NCI-H748 (cell line): Measurements from ENCODE around the gene TTC6.
"Not testable (repeated sequence)": the region's sequence is repeated elsewhere in the genome, so short reads cannot be mapped to it uniquely, and the experiment has no call there.

ENCODE experiments used
- DNase-seq: peaks from one replicate; lab custom pipeline; 2025; ENCODE audit not compliant: unreplicated experiment; lab: John Stamatoyannopoulos, UW

The TTC6 gene, protein sequence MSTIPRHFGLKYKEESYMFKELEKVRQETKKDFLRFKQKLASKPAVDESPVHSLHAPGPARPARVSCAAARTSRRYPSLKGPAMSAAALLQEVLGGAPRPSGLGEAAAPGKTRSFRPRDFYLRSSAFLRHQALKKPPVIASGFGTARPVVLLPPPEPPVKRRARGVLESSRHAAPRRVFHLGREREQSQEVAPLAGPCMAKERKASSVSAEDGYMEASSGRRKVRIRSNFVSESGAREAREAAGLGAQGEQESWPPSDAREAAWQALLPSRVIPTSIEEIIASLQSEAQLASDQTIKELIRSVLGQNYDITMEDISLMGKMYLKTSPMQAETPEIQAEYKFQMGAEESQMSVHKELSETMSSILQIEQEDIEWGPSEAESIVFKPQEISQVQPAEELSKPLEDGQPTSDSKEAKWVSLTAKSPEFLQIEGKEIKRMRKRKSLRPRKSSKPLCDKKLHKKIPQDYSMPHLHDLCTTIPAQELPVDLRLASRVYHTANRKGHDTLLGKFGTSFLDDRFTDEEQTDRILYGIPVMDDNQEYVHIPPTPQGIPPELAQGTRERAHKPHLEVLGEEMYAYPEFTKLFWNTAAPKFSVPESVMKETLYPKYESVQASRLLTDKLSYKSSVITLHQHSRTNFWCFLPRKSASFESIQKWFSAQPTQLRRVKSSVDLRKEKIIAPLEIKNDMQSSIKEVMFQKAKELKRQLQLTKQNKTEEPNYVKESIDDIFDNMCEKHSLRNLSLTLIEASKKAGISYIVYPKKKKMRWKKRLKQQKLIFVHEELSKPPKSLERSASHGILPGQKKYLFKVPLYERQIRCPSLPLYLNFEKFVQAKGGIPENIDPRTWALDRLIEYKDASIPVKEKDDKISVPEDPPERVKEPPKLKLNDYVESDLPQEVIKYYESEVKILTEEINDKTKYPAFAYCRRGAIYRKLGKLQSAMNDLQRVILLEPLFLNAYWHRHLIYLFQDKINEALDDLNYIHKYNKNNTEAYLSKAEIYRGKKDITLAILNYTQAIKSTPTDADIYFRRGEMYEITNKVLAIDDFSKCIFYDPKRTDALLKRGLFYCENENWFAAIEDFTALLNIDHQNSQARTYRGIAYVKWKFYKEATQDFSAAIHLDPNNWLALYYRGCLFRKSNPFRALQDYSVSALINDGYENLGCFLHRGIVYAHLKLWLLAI (N-terminal part only)

DNA sequence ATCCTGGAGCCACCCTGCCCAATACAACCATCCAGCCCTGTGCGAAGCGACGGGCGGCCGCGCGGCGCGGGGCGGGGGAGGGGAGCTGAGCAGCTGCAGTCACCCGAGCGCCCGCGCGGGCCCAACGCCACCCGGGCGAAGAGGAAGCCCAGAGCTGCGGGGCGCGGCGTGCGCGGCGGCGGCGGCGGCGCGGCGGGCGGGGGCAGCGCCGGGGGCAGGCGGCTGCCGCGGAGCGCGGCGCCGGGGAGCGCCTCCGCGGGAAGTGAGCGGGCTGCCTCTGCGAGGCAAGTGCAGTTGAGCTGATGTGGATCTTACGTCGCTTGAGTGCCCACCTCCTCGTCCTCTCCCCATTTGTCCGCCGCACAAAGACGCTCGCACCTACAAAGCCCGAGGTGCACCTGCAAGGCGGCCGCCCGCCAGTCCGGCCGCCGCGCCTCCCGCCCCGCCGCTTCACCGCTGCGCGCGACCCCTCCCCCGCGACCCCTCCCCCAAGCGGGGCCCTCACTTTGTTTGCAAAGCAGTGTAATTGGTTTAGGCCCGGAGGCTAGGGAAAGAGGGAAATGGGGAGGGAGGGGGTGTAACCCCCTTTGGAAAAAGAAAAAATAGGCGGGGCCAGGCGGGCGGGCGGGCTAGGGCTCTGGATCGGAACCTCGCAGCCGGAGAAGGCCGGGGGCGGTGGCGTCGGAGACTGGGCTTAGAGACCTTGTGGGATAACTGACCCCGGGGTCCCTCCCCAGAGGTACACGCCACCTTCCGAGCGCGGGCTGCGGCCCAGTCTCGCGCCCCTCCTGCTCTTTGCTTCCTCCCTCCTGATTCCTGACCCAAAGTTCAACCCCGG, at the start of gene TTC6, which contains the start of gene FOXA1:
Gene TTC6, plus strand, starts transcription at position 659 of the 838 bp plus-strand sequence. CDS start 26,436 bp downstream, outside the sequence.
Gene FOXA1, minus strand, starts transcription at position 279 of the 838 bp plus-strand sequence. Its CDS starts 277 bp downstream, at position 2.
- peak; percentile 98 for DNase-seq

GRCh38 chr14:37546621-37547447, 48.6 kb upstream of the TTC6 start:
- DNase-seq = peak; percentile 70

- no peak for DNase-seq
Measured at GRCh38 chr14:37550511-37550910, 44.9 kb upstream of the TTC6 start.

DNA sequence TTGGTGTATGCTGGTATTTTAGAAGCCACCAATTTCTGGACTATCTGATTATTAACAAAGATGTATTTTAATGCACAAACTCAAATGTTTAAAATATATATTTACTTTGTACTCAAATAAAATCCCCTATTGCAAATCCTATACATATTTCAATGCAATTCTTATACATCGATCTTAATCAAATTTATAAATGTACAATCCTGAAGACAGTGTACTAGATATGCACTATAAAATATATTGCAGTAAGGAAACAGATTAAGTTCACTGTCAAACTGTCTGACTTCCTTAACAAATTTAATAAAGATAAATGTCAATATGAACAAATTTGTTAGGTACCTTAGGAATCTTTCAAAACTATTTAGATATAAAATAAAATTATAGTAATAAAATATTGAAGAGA, 44.3 kb upstream of the TTC6 start:
- no peak for DNase-seq

GRCh38 chr14:37553935-37554550, 41.4 kb upstream of the TTC6 start:
- DNase-seq = no peak

- not testable (repeated sequence) for DNase-seq
Measured at GRCh38 chr14:37555596-37555995, 39.8 kb upstream of the TTC6 start.

- DNase-seq = no peak
Measured at GRCh38 chr14:37558740-37559139, 36.7 kb upstream of the TTC6 start.

- no peak for DNase-seq
Measured at GRCh38 chr14:37559386-37559785, 36.0 kb upstream of the TTC6 start.

GRCh38 chr14:37563189-37563588, 32.2 kb upstream of the TTC6 start:
- no peak for DNase-seq

- DNase-seq = peak; percentile 73
Measured at GRCh38 chr14:37565550-37565949, 29.9 kb upstream of the TTC6 start.

DNA sequence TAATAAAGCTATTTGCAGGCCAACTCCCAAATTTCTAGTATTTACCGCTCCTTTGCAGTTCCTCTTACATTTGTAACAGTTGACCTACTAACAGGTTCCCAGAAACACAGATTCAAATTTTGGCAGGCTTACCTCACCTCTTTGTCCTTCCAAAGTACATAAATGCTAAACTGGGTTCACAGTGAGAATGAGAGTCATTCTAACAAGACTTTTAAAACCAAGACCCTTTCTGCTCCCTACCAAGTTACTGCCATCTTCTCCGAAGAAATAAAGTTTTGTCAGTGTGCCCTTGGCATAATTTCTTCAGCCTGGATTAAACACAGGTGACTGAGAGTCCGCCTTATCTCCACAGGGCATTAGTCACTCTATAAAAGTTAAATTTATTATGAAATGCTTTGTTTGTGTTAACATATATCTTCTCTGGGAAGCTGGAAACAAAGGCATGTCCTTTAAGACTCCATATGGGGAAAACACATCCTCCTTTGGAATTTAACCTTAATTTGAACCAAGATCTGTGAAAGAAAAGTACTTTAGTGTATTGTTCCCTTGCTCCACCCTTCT, 28.5 kb upstream of the TTC6 start:
- DNase-seq = no peak

- no peak for DNase-seq
Measured at GRCh38 chr14:37569729-37570128, 25.7 kb upstream of the TTC6 start.

DNA sequence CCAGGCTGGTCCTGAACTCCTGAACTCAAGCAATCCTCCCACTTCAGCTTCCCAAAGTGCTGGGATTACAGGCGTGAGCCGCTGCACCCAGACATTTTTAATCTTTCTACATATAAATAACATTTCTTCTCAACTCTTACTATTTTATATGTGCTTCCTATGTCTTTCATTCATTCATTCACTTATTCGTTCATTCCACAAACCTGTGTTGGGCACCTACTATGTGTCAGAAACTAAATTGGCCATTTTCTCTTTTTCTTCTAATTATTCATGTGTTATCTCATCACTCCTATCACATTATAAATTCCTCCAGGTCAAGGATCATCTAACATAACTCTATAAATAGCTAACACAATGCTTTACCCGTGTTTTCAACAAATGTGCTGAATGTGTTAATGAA, 24.0 kb upstream of the TTC6 start:
- no peak for DNase-seq

DNA sequence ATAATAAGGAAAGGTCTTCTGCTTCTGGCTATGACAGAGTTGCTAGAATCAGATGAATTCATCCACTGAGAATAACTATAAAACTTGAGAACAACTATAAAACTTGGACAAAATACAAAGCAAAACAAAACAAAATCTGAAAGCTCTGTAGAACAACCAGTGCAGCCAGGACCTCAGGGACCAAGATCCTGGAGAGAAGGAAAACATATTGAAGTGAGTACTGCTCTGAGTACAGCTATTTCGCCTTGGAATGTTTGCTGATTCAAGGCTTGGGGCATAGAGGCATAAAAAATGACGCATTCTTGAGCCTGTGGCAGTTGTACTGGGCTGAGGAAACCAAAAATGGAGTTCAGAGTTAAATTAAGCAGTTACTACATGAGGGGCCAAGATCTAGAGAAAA, 22.1 kb upstream of the TTC6 start:
- no peak for DNase-seq

- peak; percentile 89 for DNase-seq
Measured at GRCh38 chr14:37579274-37579673, 16.2 kb upstream of the TTC6 start.

GRCh38 chr14:37580146-37580545, 15.3 kb upstream of the TTC6 start:
- no peak for DNase-seq

- DNase-seq = peak; percentile 95
Measured at GRCh38 chr14:37583358-37584210, 11.8 kb upstream of the TTC6 start.
